IMR-90 (cell line): ENCODE data around the gene FBXO15. TPM values are rescaled to one million over a fixed set of nuclear protein-coding genes. Genes with fewer than 3 reads are reported as not detected.

Source experiments
- ATAC-seq: fragments of 200-7000 bp; cut with Tn5 transposase; 2 replicates; pipeline ENCODE4 v1.9.1; 2020; ENCODE audit warnings: low read depth, mild to moderate bottlenecking, moderate library complexity
- BruUV-seq: library from RNA; stranded (reverse); fragments of 400-500 nt; replicated peaks from 2 replicates; lab custom pipeline; 2021; lab: Mats Ljungman, UMichigan
- CTCF ChIA-PET: fragments of 300-600 bp; formaldehyde crosslinking; extraction: SDS; loops from one replicate; lab custom pipeline; 2021; ENCODE audit warnings: antibody characterized with exemption; lab: Yijun Ruan, JAX
- POLR2A ChIA-PET: fragments of 300-600 bp; sonication (Branson Sonifier 250); formaldehyde crosslinking; loops from one replicate; lab custom pipeline; 2022; ENCODE audit warnings: antibody characterized with exemption; ENCODE audit not compliant: unreplicated experiment; lab: Charles Lee
- DNase-seq: peaks from one replicate; pipeline ENCODE4 v3.0.0; 2013
- H2AFZ ChIP-seq: replicated peaks from 2 replicates; pipeline ENCODE3; 2013; ENCODE audit warnings: low read length, mild to moderate bottlenecking; ENCODE audit not compliant: poor library complexity
- H2AK5ac ChIP-seq: 2 replicates; pipeline ENCODE4 v1.6.1; 2013; ENCODE audit warnings: low read depth, low read length, inconsistent platforms
- H2AK9ac ChIP-seq: replicated peaks from 2 replicates; pipeline ENCODE3; 2013; ENCODE audit warnings: mild to moderate bottlenecking, low read depth, low read length, moderate library complexity; ENCODE audit not compliant: poor library complexity
- H2BK120ac ChIP-seq: 2 replicates; pipeline ENCODE4 v1.6.1; 2013; ENCODE audit warnings: low read depth, low read length, inconsistent platforms
- H2BK15ac ChIP-seq: 3 replicates; pipeline ENCODE4 v1.6.1; 2013; ENCODE audit warnings: low read depth, low read length, inconsistent platforms
- H2BK20ac ChIP-seq: 2 replicates; pipeline ENCODE4 v1.6.1; 2013; ENCODE audit warnings: low read depth, mild to moderate bottlenecking, inconsistent platforms, low read length, moderate library complexity
- H2BK5ac ChIP-seq: 2 replicates; pipeline ENCODE4 v1.6.1; 2013; ENCODE audit warnings: mild to moderate bottlenecking, low read depth, low read length, inconsistent platforms; ENCODE audit not compliant: poor library complexity, severe bottlenecking
- H3K14ac ChIP-seq: replicated peaks from 2 replicates; pipeline ENCODE4 v1.6.1; 2013; ENCODE audit warnings: low read depth, low read length, inconsistent platforms
- H3K18ac ChIP-seq: 2 replicates; pipeline ENCODE4 v1.6.1; 2013; ENCODE audit warnings: low read depth, low read length, control low read depth
- H3K23ac ChIP-seq: 2 replicates; pipeline ENCODE4 v1.6.1; 2013; ENCODE audit warnings: low read depth, low read length, inconsistent platforms
- H3K27ac ChIP-seq: 2 replicates; pipeline ENCODE4 v1.5.1; 2013; ENCODE audit warnings: mild to moderate bottlenecking, control low read depth, low read length; ENCODE audit not compliant: insufficient read depth
- H3K27me3 ChIP-seq: 2 replicates; pipeline ENCODE4 v1.6.1; 2013; ENCODE audit warnings: low read length; ENCODE audit not compliant: control insufficient read depth, insufficient read depth
- H3K36me3 ChIP-seq: 2 replicates; pipeline ENCODE4 v1.6.1; 2013; ENCODE audit warnings: low read length, mixed read lengths; ENCODE audit not compliant: control insufficient read depth, insufficient read depth
- H3K4ac ChIP-seq: 2 replicates; pipeline ENCODE4 v1.6.1; 2013; ENCODE audit warnings: low read depth, low read length, inconsistent platforms
- H3K4me1 ChIP-seq: 2 replicates; pipeline ENCODE4 v1.6.1; 2013; ENCODE audit warnings: low read length, mixed read lengths; ENCODE audit not compliant: control insufficient read depth, insufficient read depth
- H3K4me2 ChIP-seq: 2 replicates; pipeline ENCODE4 v1.6.1; 2013; ENCODE audit warnings: low read depth, mild to moderate bottlenecking, control low read depth, low read length, moderate library complexity
- H3K4me3 ChIP-seq: 2 replicates; pipeline ENCODE4 v1.5.1; 2013; ENCODE audit warnings: low read depth, mild to moderate bottlenecking, control low read depth, low read length, moderate library complexity; ENCODE audit not compliant: insufficient read depth
- H3K56ac ChIP-seq: 2 replicates; pipeline ENCODE4 v1.6.1; 2013; ENCODE audit warnings: low read length, inconsistent platforms; ENCODE audit not compliant: insufficient read depth; ENCODE audit errors: extremely low read depth
- H3K79me1 ChIP-seq, 2 experiments: 2 replicates each; pipeline ENCODE4 v1.6.1; 2013; ENCODE audit warnings: low read length in 2 of 2, inconsistent platforms in 1 of 2, low read depth in 1 of 2
- H3K9ac ChIP-seq: 2 replicates; pipeline ENCODE4 v1.6.1; 2013; ENCODE audit warnings: low read depth, low read length, control low read depth
- H3K9me1 ChIP-seq: 2 replicates; pipeline ENCODE4 v1.6.1; 2013; ENCODE audit warnings: low read length, inconsistent platforms; ENCODE audit not compliant: insufficient read depth
- H3K9me3 ChIP-seq: 2 replicates; pipeline ENCODE4 v1.6.1; 2013; ENCODE audit warnings: low read length; ENCODE audit not compliant: control insufficient read depth, insufficient read depth
- H4K20me1 ChIP-seq: 2 replicates; pipeline ENCODE4 v1.6.1; 2013; ENCODE audit warnings: low read length, inconsistent platforms; ENCODE audit not compliant: insufficient read depth
- H4K5ac ChIP-seq: 2 replicates; pipeline ENCODE4 v1.6.1; 2013; ENCODE audit warnings: mild to moderate bottlenecking, low read depth, low read length, control low read depth
- H4K8ac ChIP-seq, 2 experiments: 2 replicates each; pipeline ENCODE4 v1.6.1; 2013; ENCODE audit warnings: low read depth in 2 of 2, low read length in 2 of 2, control low read depth in 1 of 2, inconsistent platforms in 1 of 2
- H4K91ac ChIP-seq: 2 replicates; pipeline ENCODE4 v1.6.1; 2013; ENCODE audit warnings: low read depth, low read length, inconsistent platforms; ENCODE audit not compliant: insufficient read depth
- FOS ChIP-seq: fragments of 150-350 bp; IDR thresholded peaks from 2 replicates; pipeline ENCODE4 v1.6.1; 2016; ENCODE audit warnings: low read depth, low read length
- MAZ ChIP-seq: IDR thresholded peaks from 2 replicates; pipeline ENCODE4 v1.6.1; 2012; ENCODE audit warnings: low read depth, mild to moderate bottlenecking, low read length, improper control_type of control experiment, moderate library complexity, borderline replicate concordance
- NFE2L2 ChIP-seq: fragments of 150-350 bp; IDR thresholded peaks from 2 replicates; pipeline ENCODE4 v1.6.1; 2016; ENCODE audit warnings: low read depth, mild to moderate bottlenecking, low read length
- POLR2A ChIP-seq: IDR thresholded peaks from 2 replicates; pipeline ENCODE4 v1.6.1; 2012; ENCODE audit warnings: mild to moderate bottlenecking, low read depth, low read length
- RFX5 ChIP-seq: IDR thresholded peaks from 2 replicates; pipeline ENCODE4 v1.8.0; 2012; ENCODE audit warnings: low read depth, mild to moderate bottlenecking, low read length, moderate library complexity
- WGBS, 2 experiments: methylation state at CpG; one replicate each; pipeline versions ENCODE4 v1.1.5 to v1.1.7; 2013; ENCODE audit warnings: missing lambda C conversion rate in 2 of 2; ENCODE audit not compliant: insufficient read length in 1 of 2; ENCODE audit errors: extremely low coverage in 2 of 2; 5-methylcytosine and 5-hydroxymethylcytosine counted together
- dilution Hi-C: fragments of 300-500 bp; cut with HindIII; formaldehyde crosslinking; loops from one replicate; pipeline ENCODE4 v1.14.3; 2018; ENCODE audit warnings: low sequenced_read_pairs; ENCODE audit not compliant: unreplicated experiment
- in situ Hi-C: fragments of 300-500 bp; cut with MboI; formaldehyde crosslinking; loops from 3 replicates; pipeline ENCODE4 v1.14.3; 2019; ENCODE audit warnings: low sequenced_read_pairs, inconsistent platforms, mixed read lengths
- intact Hi-C: fragments of 100-400 bp; cut with micrococcal nuclease; formaldehyde crosslinking; loops from 2 replicates; pipeline ENCODE4 v1.10.0; 2022
- polyA plus RNA-seq, 3 experiments: library from polyadenylated mRNA; depleted of rRNA; stranded (reverse); fragments of >200 nt; gene quantifications; 2 replicates each; pipeline ENCODE4 v1.2.3, GENCODE V29; 2012; ENCODE audit warnings: low replicate concordance in 1 of 3
- total RNA-seq: library from RNA; depleted of rRNA; stranded (reverse); fragments of >200 nt; gene quantifications from 2 replicates; pipeline ENCODE4 v1.2.3, GENCODE V29; 2012
- TF ChIP-seq, protein P1 (sequence below): fragments of 150-350 bp; IDR thresholded peaks from 2 replicates; pipeline ENCODE4 v1.6.1; 2017; ENCODE audit warnings: mild to moderate bottlenecking, antibody characterized with exemption, low read length, low read depth

The FBXO15 gene
- total and polyA plus RNA-seq, 2 of the 4 experiments (the other 2 are of a cell fraction), result 0.90 to 2.0 TPM

GRCh38 chr18:74066018-74066417 lies 81.6 kb downstream of the FBXO15 start:
- Histone ChIP-seq H4K20me1 (no peaks in the 10 kb centered on the region), H3K4me3 (no peak overlapping the region), H3K18ac (no peak overlapping the region), H2BK5ac (no peak overlapping the region), H3K79me1 (no peaks in the 10 kb centered on the region), H3K4me2 (no peak overlapping the region), H3K23ac (no peak overlapping the region), H3K9me1 (no peaks in the 10 kb centered on the region), H3K27ac (no peak overlapping the region), H2AK5ac (no peak overlapping the region), H3K14ac (no peak overlapping the region), H3K4ac (no peak overlapping the region), H4K8ac (no peak overlapping the region), H3K4me1 (no peaks in the 10 kb centered on the region), H3K9ac (no peak overlapping the region), H3K27me3 (peaks cover 24% of the 10 kb centered on the region), H2AFZ (no peak overlapping the region), H2BK120ac (no peak overlapping the region), H3K36me3 (no peaks in the 10 kb centered on the region), H2AK9ac (no peak overlapping the region), H3K9me3 (no peaks in the 10 kb centered on the region), H3K56ac (no peak overlapping the region), H2BK15ac (no peak overlapping the region), H4K5ac (no peak overlapping the region), H4K91ac (no peak overlapping the region), H2BK20ac (no peak overlapping the region)
- 81% methylated on average over 3 of the region's 7 CpGs; no CpG with 5 or more reads in 1 of the 2 experiments for WGBS, 2 experiments
- TF ChIP-seq, protein P1, sequence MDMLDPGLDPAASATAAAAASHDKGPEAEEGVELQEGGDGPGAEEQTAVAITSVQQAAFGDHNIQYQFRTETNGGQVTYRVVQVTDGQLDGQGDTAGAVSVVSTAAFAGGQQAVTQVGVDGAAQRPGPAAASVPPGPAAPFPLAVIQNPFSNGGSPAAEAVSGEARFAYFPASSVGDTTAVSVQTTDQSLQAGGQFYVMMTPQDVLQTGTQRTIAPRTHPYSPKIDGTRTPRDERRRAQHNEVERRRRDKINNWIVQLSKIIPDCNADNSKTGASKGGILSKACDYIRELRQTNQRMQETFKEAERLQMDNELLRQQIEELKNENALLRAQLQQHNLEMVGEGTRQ, result no peak
- no peak for TF ChIP-seq POLR2A
- no peak for TF ChIP-seq FOS
- TF ChIP-seq RFX5, result no peak
- no peak for TF ChIP-seq NFE2L2
- no peak for TF ChIP-seq MAZ
- dilution Hi-C loops, result no loop called here
- CTCF ChIA-PET, result interaction anchor here (1.0 kb wide), 1 partner anchor 14 kb away, joined by 3 read pairs; no protein-coding TSS in a partner anchor
- POLR2A ChIA-PET, result no interaction called here
- DNase-seq (no peak), ATAC-seq (no peak)
- intact Hi-C loops, result no loop called here
- BruUV-seq, result no TSS peak
- in situ Hi-C loops, result no loop called here
